ENCODE data around the gene PTMS.

- TF ChIP-seq POLR2A (IDR thresholded peaks at IDR 0.05) (no peak), CTCF (IDR thresholded peaks at IDR 0.05) (no peak)
These were observed 21.1 kb downstream of the PTMS start for GRCh38 chr12:6787309-6787708.
